Endothelial cell (in vitro differentiated cells): Measurements from ENCODE around the gene MED9. TPM values are rescaled to one million over a fixed set of nuclear protein-coding genes. Genes with fewer than 3 reads are reported as not detected.

ENCODE experiments used
- DNase-seq: peaks from one replicate; pipeline ENCODE4 v3.0.0; 2021; ENCODE audit warnings: low spot score
- H3K27ac Mint-ChIP-seq: one replicate; pipeline ENCODE4 v1.8.0; 2021; ENCODE audit warnings: mixed read lengths, inconsistent platforms; ENCODE audit not compliant: unreplicated experiment
- H3K27me3 Mint-ChIP-seq: one replicate; pipeline ENCODE4 v1.8.0; 2021; ENCODE audit warnings: mild to moderate bottlenecking, moderate library complexity, mixed read lengths, inconsistent platforms; ENCODE audit not compliant: unreplicated experiment
- H3K36me3 Mint-ChIP-seq: one replicate; pipeline ENCODE4 v1.8.0; 2021; ENCODE audit warnings: mild to moderate bottlenecking, low read depth, mixed read lengths, inconsistent platforms; ENCODE audit not compliant: unreplicated experiment
- H3K4me1 Mint-ChIP-seq: one replicate; pipeline ENCODE4 v1.8.0; 2021; ENCODE audit warnings: mild to moderate bottlenecking, mixed read lengths, inconsistent platforms; ENCODE audit not compliant: unreplicated experiment
- H3K4me3 Mint-ChIP-seq: one replicate; pipeline ENCODE4 v1.8.0; 2021; ENCODE audit warnings: mild to moderate bottlenecking, mixed read lengths, inconsistent platforms; ENCODE audit not compliant: unreplicated experiment
- H3K9me3 Mint-ChIP-seq: one replicate; pipeline ENCODE4 v1.8.0; 2021; ENCODE audit warnings: mixed read lengths, inconsistent platforms; ENCODE audit not compliant: unreplicated experiment
- total RNA-seq: library from RNA; stranded (reverse); fragmentation: NEBNext Ultra II Directional; extraction: Animal tissue kit (Norgen Biotek cat#: 25700); gene quantifications from one replicate; pipeline ENCODE4 v1.2.1, GENCODE V29; 2021; ENCODE audit not compliant: unreplicated experiment
- TF ChIP-seq, protein P1 (sequence below): fragments of 200-600 bp; sonication (generic); IDR thresholded peaks from one replicate; pipeline ENCODE4 v1.5.0; 2021; ENCODE audit warnings: antibody characterized with exemption; ENCODE audit not compliant: unreplicated experiment

The MED9 gene
- total RNA-seq, 1 donor from 2014 or later = 14.2 TPM

DNA sequence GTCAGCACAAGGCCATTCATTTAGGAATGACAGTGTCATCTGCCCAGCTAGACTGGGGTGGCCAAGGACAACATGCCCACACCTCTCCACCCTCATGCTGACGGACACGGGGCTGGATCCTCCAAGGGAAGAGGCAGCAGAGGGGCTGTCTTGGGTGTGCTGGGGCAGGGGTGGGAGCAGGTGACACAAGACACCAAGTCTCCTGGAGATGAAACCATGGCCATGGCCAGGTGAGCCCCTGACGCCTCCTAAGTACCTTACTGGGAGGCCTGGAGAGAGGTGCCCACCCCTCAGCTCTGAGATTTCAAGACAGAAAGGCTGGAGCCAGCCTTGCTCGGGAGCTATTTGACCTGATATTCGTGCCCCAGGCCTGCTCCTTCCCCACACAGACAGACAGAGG is 28.4 kb downstream of the MED9 start:
- TF ChIP-seq, protein P1, sequence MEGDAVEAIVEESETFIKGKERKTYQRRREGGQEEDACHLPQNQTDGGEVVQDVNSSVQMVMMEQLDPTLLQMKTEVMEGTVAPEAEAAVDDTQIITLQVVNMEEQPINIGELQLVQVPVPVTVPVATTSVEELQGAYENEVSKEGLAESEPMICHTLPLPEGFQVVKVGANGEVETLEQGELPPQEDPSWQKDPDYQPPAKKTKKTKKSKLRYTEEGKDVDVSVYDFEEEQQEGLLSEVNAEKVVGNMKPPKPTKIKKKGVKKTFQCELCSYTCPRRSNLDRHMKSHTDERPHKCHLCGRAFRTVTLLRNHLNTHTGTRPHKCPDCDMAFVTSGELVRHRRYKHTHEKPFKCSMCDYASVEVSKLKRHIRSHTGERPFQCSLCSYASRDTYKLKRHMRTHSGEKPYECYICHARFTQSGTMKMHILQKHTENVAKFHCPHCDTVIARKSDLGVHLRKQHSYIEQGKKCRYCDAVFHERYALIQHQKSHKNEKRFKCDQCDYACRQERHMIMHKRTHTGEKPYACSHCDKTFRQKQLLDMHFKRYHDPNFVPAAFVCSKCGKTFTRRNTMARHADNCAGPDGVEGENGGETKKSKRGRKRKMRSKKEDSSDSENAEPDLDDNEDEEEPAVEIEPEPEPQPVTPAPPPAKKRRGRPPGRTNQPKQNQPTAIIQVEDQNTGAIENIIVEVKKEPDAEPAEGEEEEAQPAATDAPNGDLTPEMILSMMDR = no peak
- Mint-ChIP-seq H3K4me3 (no peak overlapping the region), H3K4me1 (peaks cover 4% of the 10 kb centered on the region), H3K9me3 (no peaks in the 10 kb centered on the region), H3K27ac (no peak overlapping the region), H3K36me3 (no peaks in the 10 kb centered on the region), H3K27me3 (peaks cover 10% of the 10 kb centered on the region)
- DNase-seq = no peak

GRCh38 chr17:17505610-17506171 is 28.9 kb downstream of the MED9 start:
- peaks cover 8% of the 10 kb centered on the region for H3K27me3 Mint-ChIP-seq
- TF ChIP-seq, protein P1 = no peak
- DNase-seq = no peak
- peaks cover 5% of the 10 kb centered on the region for H3K4me1 Mint-ChIP-seq
- H3K9me3 Mint-ChIP-seq = no peaks in the 10 kb centered on the region
- H3K27ac Mint-ChIP-seq = no peak overlapping the region
- H3K4me3 Mint-ChIP-seq = no peak overlapping the region
- no peaks in the 10 kb centered on the region for H3K36me3 Mint-ChIP-seq

DNA sequence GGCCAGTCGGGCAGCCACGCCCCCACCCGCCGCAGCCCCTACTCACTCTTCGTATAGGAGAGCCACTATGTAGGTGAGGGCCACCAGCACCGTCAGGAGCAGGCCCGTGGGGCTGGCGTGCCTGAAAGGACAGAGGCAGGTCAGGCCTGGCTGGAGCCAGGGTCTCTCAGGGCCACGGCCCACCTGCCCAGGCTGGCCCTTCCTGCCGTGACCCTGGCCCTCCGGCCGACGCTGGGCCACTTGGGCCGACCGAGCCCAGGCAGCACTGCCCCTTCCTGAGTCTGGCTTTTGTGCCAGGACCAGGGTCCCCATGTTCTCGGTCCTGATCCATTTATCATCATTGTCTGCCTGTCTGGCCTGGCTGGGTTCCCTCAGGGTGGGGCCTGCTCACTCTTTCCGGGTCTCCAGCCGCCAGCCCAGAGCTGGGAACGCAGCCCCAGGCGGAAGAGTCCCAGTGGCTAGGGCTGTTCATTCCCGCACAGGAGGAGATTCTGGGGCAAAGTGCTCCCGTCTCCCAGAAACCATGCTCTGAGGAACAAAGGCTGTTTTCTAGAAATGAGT is 29.5 kb downstream of the MED9 start:
- no peaks in the 10 kb centered on the region for H3K9me3 Mint-ChIP-seq
- TF ChIP-seq, protein P1 = no peak
- H3K27me3 Mint-ChIP-seq = peaks cover 10% of the 10 kb centered on the region
- no peaks in the 10 kb centered on the region for H3K36me3 Mint-ChIP-seq
- no peak overlapping the region for H3K27ac Mint-ChIP-seq
- H3K4me1 Mint-ChIP-seq = peaks cover 5% of the 10 kb centered on the region
- no peak for DNase-seq
- no peak overlapping the region for H3K4me3 Mint-ChIP-seq

GRCh38 chr17:17506893-17507464 is 30.2 kb downstream of the MED9 start:
- Mint-ChIP-seq H3K36me3 (no peaks in the 10 kb centered on the region), H3K4me1 (peaks cover 5% of the 10 kb centered on the region), H3K27ac (no peak overlapping the region), H3K27me3 (peaks cover 12% of the 10 kb centered on the region), H3K9me3 (no peaks in the 10 kb centered on the region), H3K4me3 (no peak overlapping the region)
- DNase-seq = no peak
- TF ChIP-seq, protein P1 = no peak

DNA sequence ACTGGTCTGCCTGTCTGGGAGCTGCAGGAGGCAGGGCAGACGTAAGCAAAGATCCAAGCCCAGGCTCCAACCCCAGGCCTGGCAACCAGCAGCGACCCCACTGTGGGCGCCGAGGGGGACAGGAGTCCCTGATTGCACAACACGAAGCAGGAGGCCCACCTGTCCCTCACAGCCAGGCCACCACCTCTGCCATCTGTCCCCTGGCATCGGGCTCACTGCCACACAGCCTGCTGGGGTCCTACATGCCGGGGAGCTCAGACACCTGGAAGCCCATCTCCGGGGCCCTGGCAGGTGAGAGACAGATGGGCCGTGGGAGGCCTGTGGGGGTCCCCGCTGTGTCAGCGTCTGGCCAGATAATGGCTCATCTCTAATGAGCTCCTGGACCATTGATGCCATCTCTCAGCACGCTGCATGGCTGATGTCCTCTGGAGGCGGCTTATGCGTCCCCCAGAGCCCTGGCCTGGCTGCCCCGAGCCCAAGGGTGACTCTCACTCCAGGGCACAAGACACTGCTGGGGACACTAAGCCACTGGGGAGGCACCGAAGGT is 30.7 kb downstream of the MED9 start:
- H3K4me1 Mint-ChIP-seq = peaks cover 5% of the 10 kb centered on the region
- H3K36me3 Mint-ChIP-seq = no peaks in the 10 kb centered on the region
- no peak overlapping the region for H3K27ac Mint-ChIP-seq
- no peak for DNase-seq
- no peak overlapping the region for H3K4me3 Mint-ChIP-seq
- H3K9me3 Mint-ChIP-seq = no peaks in the 10 kb centered on the region
- TF ChIP-seq, protein P1 = no peak
- H3K27me3 Mint-ChIP-seq = peaks cover 12% of the 10 kb centered on the region
